ENCODE measurements around the gene AMZ1.

Gene AMZ1

DNA sequence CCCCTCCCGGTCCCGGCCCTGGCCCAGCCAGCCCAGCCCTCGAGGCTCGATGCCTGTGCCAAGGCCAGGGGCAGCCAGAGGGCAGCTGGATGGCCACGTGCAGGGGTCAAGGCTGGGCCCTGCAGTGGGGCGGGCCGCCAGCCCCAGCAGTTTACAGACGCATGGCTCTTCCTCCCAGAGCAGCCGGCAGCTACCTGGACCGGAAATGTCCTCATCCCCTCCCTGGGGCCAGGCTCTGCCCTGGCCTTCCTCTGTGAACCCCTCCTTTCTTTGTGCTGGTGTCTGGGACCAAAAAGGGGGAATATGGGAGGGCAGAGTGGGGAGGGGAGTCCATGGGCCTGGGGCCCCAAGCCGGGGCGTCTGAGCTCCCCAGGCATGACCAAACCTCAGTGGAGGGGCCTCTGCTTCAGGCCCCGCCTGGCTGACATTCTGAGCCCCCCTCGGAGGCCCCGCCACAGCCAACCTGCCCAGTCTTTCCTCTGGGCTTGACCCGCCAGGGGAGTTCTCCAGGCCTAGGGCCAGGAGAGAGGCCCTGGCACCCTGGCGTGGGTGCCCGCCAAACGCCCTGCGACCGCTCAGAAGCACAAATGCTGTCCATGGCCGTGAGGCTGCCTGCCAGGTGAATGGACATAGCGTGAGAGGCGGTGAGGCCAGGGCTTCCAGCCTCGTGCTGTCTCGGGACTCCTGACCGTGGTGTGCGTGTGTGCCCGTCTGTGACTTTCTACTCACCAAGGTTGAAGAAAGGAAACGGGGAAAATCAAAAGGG, 24.7 kb upstream of the AMZ1 start:
- peak; percentile 18 for DNase-seq (ENCODE audit: low read depth)
- TF ChIP-seq, protein P1, sequence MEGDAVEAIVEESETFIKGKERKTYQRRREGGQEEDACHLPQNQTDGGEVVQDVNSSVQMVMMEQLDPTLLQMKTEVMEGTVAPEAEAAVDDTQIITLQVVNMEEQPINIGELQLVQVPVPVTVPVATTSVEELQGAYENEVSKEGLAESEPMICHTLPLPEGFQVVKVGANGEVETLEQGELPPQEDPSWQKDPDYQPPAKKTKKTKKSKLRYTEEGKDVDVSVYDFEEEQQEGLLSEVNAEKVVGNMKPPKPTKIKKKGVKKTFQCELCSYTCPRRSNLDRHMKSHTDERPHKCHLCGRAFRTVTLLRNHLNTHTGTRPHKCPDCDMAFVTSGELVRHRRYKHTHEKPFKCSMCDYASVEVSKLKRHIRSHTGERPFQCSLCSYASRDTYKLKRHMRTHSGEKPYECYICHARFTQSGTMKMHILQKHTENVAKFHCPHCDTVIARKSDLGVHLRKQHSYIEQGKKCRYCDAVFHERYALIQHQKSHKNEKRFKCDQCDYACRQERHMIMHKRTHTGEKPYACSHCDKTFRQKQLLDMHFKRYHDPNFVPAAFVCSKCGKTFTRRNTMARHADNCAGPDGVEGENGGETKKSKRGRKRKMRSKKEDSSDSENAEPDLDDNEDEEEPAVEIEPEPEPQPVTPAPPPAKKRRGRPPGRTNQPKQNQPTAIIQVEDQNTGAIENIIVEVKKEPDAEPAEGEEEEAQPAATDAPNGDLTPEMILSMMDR (conservative IDR thresholded peaks at IDR 0.05; ENCODE audit: low read depth, low read length), result no peak
- H3K4me3 ChIP-seq (ENCODE audit: low read depth, low read length), result no peak overlapping the region

DNA sequence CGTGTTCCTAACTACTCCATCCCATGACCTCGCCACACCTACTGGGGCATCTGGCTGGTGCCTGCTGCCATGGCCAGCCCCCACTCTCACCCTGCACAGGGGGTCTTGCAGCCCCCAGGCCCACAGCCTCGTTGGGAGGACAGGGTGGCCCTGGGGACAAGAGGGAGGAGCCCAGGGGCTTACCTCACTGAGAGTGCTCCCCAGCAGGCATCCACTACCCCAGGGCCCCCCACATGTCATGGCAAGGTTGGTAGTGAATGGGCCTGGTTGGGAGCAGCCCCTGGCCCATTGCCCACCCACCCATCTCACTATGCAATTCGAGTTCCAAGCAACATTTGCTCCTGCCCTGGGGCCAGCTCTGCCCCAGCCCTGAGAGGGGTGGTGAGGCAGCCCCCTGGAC, 24.0 kb upstream of the AMZ1 start:
- DNase-seq (ENCODE audit: low read depth), result no peak
- H3K4me3 ChIP-seq (ENCODE audit: low read depth, low read length), result no peak overlapping the region
- TF ChIP-seq, protein P1 (conservative IDR thresholded peaks at IDR 0.05; ENCODE audit: low read depth, low read length), result no peak

DNA sequence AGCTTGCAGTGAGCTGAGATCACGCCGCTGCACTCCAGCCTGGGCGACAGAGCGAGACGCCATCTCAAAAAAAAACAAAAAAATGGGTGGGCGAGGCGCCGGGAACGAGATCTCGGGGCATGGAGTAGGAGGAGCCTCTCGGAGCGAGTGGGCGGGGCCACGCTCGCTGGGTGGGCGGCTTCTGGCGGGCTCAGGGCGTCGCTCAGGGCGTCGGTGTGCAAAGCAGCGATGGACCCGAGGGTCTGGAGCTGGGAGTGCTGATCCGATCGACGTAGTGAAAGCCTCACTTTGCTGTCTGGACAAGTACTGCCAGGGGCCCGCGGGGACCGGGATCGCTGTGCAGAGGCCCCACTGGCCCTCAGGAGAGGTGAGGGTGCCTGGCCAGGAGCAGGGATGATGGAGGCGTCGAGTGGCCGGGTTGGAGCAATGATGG, 22.6 kb upstream of the AMZ1 start:
- no peak for DNase-seq (ENCODE audit: low read depth)
- H3K4me3 ChIP-seq (ENCODE audit: low read depth, low read length), result no peak overlapping the region
- TF ChIP-seq, protein P1 (conservative IDR thresholded peaks at IDR 0.05; ENCODE audit: low read depth, low read length), result no peak

DNA sequence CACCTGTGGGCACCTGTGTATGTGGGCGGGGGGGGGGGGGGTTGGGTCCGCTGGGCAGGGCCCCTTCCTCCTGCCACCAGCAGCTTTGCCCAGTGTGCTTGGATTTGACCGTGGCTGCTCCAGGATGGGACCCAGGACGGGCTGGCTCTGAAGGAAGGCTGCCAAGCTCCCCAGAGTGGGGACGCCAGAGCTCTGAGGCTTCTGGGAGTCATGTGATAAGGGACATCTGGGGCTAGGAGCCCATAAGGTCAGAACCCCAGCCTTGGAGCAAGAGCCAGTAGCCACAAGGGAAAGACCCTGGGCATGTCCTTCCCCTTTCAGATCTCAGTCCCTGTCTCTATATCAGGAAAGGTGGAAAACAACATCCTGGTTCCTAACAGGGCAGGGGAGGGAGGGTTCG, 21.8 kb upstream of the AMZ1 start:
- DNase-seq (ENCODE audit: low read depth), result no peak
- no peak overlapping the region for H3K4me3 ChIP-seq (ENCODE audit: low read depth, low read length)
- TF ChIP-seq, protein P1 (conservative IDR thresholded peaks at IDR 0.05; ENCODE audit: low read depth, low read length), result no peak

DNA sequence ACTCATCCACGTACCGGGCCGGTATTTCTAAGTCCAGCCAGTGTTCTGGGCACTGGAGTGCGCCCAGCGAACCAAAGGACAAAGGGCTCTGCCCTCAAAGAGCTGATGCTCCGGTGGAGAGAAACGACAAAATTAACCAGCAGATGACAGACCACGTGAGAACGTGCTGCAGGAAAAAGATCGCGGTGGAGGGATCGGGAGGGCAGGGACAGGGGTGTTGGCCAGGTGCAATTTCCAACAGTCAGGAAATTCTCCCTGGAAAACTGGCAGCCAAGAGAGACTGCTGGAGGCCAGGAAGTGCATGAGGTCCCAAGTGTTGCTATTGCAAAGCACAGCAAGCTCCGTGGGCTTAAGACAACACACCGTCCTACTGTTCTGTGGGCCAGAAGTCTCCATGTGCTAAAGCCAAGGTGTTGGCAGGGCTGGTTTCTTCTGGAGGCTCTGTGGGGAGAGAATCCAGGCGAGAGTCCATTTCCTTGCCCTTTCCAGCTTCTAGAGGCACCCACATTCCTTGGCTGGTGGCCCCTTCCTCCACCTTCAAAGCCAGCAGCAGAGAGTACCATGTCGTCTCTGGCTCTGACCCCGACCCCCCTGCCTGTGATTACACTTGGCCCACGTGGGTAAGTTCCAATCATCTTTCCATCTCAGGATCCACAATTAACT, 21.3 kb upstream of the AMZ1 start:
- H3K4me3 ChIP-seq (ENCODE audit: low read depth, low read length), result no peak overlapping the region
- TF ChIP-seq, protein P1 (conservative IDR thresholded peaks at IDR 0.05; ENCODE audit: low read depth, low read length), result no peak
- no peak for DNase-seq (ENCODE audit: low read depth)

DNA sequence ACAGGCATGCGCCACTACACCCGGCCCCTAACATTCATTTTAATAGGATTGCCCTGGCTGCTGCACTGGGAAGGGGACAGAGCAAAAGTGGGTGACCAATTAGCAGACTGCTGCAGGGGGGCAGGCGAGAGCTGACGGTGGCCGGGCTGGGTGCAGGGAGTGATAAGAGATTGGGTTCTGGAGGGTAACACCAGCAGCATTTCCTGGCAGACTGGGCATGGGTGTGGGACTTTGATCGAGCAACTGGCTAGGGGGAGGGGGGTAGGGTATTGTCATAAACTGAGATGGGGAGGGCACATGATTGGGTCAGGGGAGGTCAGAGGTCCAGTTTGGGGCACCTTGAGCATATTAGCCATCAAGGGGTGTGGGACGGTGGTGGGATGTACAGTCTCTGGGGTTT, 20.2 kb upstream of the AMZ1 start:
- TF ChIP-seq, protein P1 (conservative IDR thresholded peaks at IDR 0.05; ENCODE audit: low read depth, low read length), result no peak
- no peak overlapping the region for H3K4me3 ChIP-seq (ENCODE audit: low read depth, low read length)
- no peak for DNase-seq (ENCODE audit: low read depth)
